ENCODE measurements around the gene HDAC2. TPM values are rescaled to one million over a fixed set of nuclear protein-coding genes. Genes with fewer than 3 reads are reported as not detected.
"Not testable (repeated sequence)": the region's sequence is repeated elsewhere in the genome, so short reads cannot be mapped to it uniquely, and the experiment has no call there.

The HDAC2 gene
- total RNA-seq, 3 donors from 2014 or later, result 144 to 160 (median 160) TPM

GRCh38 chr6:113954653-113955052 is 16.3 kb downstream of the HDAC2 start:
- no peak for ATAC-seq
- peaks cover 36% of the 10 kb centered on the region for H3K36me3 Mint-ChIP-seq (ENCODE audit: insufficient read depth)
- peaks cover 5% of the 10 kb centered on the region for H3K4me1 Mint-ChIP-seq (ENCODE audit: low read depth)

GRCh38 chr6:113953346-113953745 is 17.6 kb downstream of the HDAC2 start:
- DNase-seq, result no peak
- ATAC-seq, result no peak
- peaks cover 28% of the 10 kb centered on the region for H3K36me3 Mint-ChIP-seq (ENCODE audit: insufficient read depth)
- H3K4me3 Mint-ChIP-seq, result no peak overlapping the region
- no peaks in the 10 kb centered on the region for H3K27me3 Mint-ChIP-seq (ENCODE audit: low read depth)
- no peaks in the 10 kb centered on the region for H3K4me1 Mint-ChIP-seq (ENCODE audit: low read depth)
- no peaks in the 10 kb centered on the region for H3K9me3 Mint-ChIP-seq

More at GRCh38 chr6:113954653-113955052, 16.3 kb downstream of the HDAC2 start:
- H3K9me3 Mint-ChIP-seq, result no peaks in the 10 kb centered on the region
- no peak for DNase-seq
- no peaks in the 10 kb centered on the region for H3K27me3 Mint-ChIP-seq (ENCODE audit: low read depth)
- H3K4me3 Mint-ChIP-seq, result no peak overlapping the region

- Mint-ChIP-seq H3K4me3 (no peak overlapping the region), H3K4me1 (ENCODE audit: low read depth) (no peaks in the 10 kb centered on the region), H3K9me3 (no peaks in the 10 kb centered on the region), H3K36me3 (ENCODE audit: insufficient read depth) (peaks cover 19% of the 10 kb centered on the region), H3K27me3 (ENCODE audit: low read depth) (no peaks in the 10 kb centered on the region)
- ATAC-seq, result no peak
- DNase-seq, result no peak
These were observed 21.4 kb downstream of the HDAC2 start for GRCh38 chr6:113949499-113949898.

GRCh38 chr6:113944701-113945100 is 26.2 kb downstream of the HDAC2 start:
- no peaks in the 10 kb centered on the region for H3K27me3 Mint-ChIP-seq (ENCODE audit: low read depth)
- H3K36me3 Mint-ChIP-seq (ENCODE audit: insufficient read depth), result peaks cover 28% of the 10 kb centered on the region
- no peaks in the 10 kb centered on the region for H3K4me1 Mint-ChIP-seq (ENCODE audit: low read depth)
- H3K4me3 Mint-ChIP-seq, result no peak overlapping the region
- DNase-seq (no peak), ATAC-seq (no peak)
- H3K9me3 Mint-ChIP-seq, result no peaks in the 10 kb centered on the region

- DNase-seq (no peak), ATAC-seq (no peak)
- H3K9me3 Mint-ChIP-seq, result no peaks in the 10 kb centered on the region
- H3K4me1 Mint-ChIP-seq (ENCODE audit: low read depth), result no peaks in the 10 kb centered on the region
- H3K27me3 Mint-ChIP-seq (ENCODE audit: low read depth), result no peaks in the 10 kb centered on the region
- H3K36me3 Mint-ChIP-seq (ENCODE audit: insufficient read depth), result peaks cover 31% of the 10 kb centered on the region
- H3K4me3 Mint-ChIP-seq, result no peak overlapping the region
These were observed 31.1 kb downstream of the HDAC2 start for GRCh38 chr6:113939825-113940224.

- Mint-ChIP-seq H3K36me3 (ENCODE audit: insufficient read depth) (peaks cover 15% of the 10 kb centered on the region), H3K27me3 (ENCODE audit: low read depth) (no peaks in the 10 kb centered on the region), H3K4me3 (no peak overlapping the region), H3K9me3 (no peaks in the 10 kb centered on the region), H3K4me1 (ENCODE audit: low read depth) (no peaks in the 10 kb centered on the region)
- peak in 1 of 2 donors; percentile 41 for ATAC-seq
- no peak for DNase-seq
These were observed 34.6 kb downstream of the HDAC2 start for GRCh38 chr6:113936093-113936934.

GRCh38 chr6:113934101-113934500 is 36.8 kb downstream of the HDAC2 start:
- Mint-ChIP-seq H3K9me3 (peaks cover 12% of the 10 kb centered on the region), H3K4me3 (no peak overlapping the region), H3K36me3 (ENCODE audit: insufficient read depth) (peaks cover 9% of the 10 kb centered on the region), H3K27me3 (ENCODE audit: low read depth) (no peaks in the 10 kb centered on the region), H3K4me1 (ENCODE audit: low read depth) (no peaks in the 10 kb centered on the region)
- ATAC-seq (no peak), DNase-seq (no peak)

- H3K4me1 Mint-ChIP-seq (ENCODE audit: low read depth); H3K4me3 Mint-ChIP-seq; H3K27me3 Mint-ChIP-seq (ENCODE audit: low read depth); DNase-seq; ATAC-seq; H3K36me3 Mint-ChIP-seq (ENCODE audit: insufficient read depth): not testable (repeated sequence)
- peaks cover 15% of the 10 kb centered on the region for H3K9me3 Mint-ChIP-seq
These were observed 39.0 kb downstream of the HDAC2 start for GRCh38 chr6:113931907-113932306.

- H3K9me3 Mint-ChIP-seq, result peaks cover 15% of the 10 kb centered on the region
- no peaks in the 10 kb centered on the region for H3K4me1 Mint-ChIP-seq (ENCODE audit: low read depth)
- peaks cover 3% of the 10 kb centered on the region for H3K36me3 Mint-ChIP-seq (ENCODE audit: insufficient read depth)
- H3K27me3 Mint-ChIP-seq (ENCODE audit: low read depth), result no peaks in the 10 kb centered on the region
- DNase-seq (no peak), ATAC-seq (no peak)
- H3K4me3 Mint-ChIP-seq, result no peak overlapping the region
These were observed 40.8 kb downstream of the HDAC2 start for GRCh38 chr6:113930183-113930582.

GRCh38 chr6:113927001-113927400 is 43.9 kb downstream of the HDAC2 start:
- DNase-seq, result no peak
- no peak for ATAC-seq
- H3K4me3 Mint-ChIP-seq, result no peak overlapping the region
- no peaks in the 10 kb centered on the region for H3K4me1 Mint-ChIP-seq (ENCODE audit: low read depth)
- peaks cover 15% of the 10 kb centered on the region for H3K9me3 Mint-ChIP-seq
- H3K36me3 Mint-ChIP-seq (ENCODE audit: insufficient read depth), result peaks cover 1% of the 10 kb centered on the region
- H3K27me3 Mint-ChIP-seq (ENCODE audit: low read depth), result no peaks in the 10 kb centered on the region

GRCh38 chr6:113925378-113925777 is 45.6 kb downstream of the HDAC2 start:
- Mint-ChIP-seq H3K9me3 (peaks cover 15% of the 10 kb centered on the region), H3K4me1 (ENCODE audit: low read depth) (peaks cover 10% of the 10 kb centered on the region), H3K27me3 (ENCODE audit: low read depth) (no peaks in the 10 kb centered on the region), H3K4me3 (no peak overlapping the region), H3K36me3 (ENCODE audit: insufficient read depth) (peaks cover 1% of the 10 kb centered on the region)
- DNase-seq (no peak), ATAC-seq (no peak)

GRCh38 chr6:113924312-113924723 is 46.6 kb downstream of the HDAC2 start:
- no peak for DNase-seq
- Mint-ChIP-seq H3K36me3 (ENCODE audit: insufficient read depth) (peaks cover under 1% of the 10 kb centered on the region), H3K4me1 (ENCODE audit: low read depth) (peaks cover 11% of the 10 kb centered on the region), H3K4me3 (no peak overlapping the region), H3K27me3 (ENCODE audit: low read depth) (no peaks in the 10 kb centered on the region), H3K9me3 (peaks cover 5% of the 10 kb centered on the region)
- no peak for ATAC-seq

- H3K9me3 Mint-ChIP-seq, result peaks cover 3% of the 10 kb centered on the region
- peaks cover 11% of the 10 kb centered on the region for H3K4me1 Mint-ChIP-seq (ENCODE audit: low read depth)
- H3K36me3 Mint-ChIP-seq (ENCODE audit: insufficient read depth), result no peaks in the 10 kb centered on the region
- no peak for DNase-seq
- H3K27me3 Mint-ChIP-seq (ENCODE audit: low read depth), result no peaks in the 10 kb centered on the region
- H3K4me3 Mint-ChIP-seq, result no peak overlapping the region
- no peak for ATAC-seq
These were observed 47.4 kb downstream of the HDAC2 start for GRCh38 chr6:113923526-113923925.

GRCh38 chr6:113921299-113921904 is 49.5 kb downstream of the HDAC2 start:
- ATAC-seq (no peak), DNase-seq (no peak)
- H3K4me3 Mint-ChIP-seq, result no peak overlapping the region
- no peaks in the 10 kb centered on the region for H3K27me3 Mint-ChIP-seq (ENCODE audit: low read depth)
- H3K36me3 Mint-ChIP-seq (ENCODE audit: insufficient read depth), result no peaks in the 10 kb centered on the region
- H3K9me3 Mint-ChIP-seq, result no peaks in the 10 kb centered on the region
- H3K4me1 Mint-ChIP-seq (ENCODE audit: low read depth), result peaks cover 11% of the 10 kb centered on the region
